Measurements from ENCODE around the gene OGFOD3. TPM values are rescaled to one million over a fixed set of nuclear protein-coding genes. Genes with fewer than 3 reads are reported as not detected.
"Not testable (repeated sequence)": the region's sequence is repeated elsewhere in the genome, so short reads cannot be mapped to it uniquely, and the experiment has no call there.

OGFOD3 gene
- total RNA-seq, 1 donor from 2014 or later: 31.3 TPM

DNA sequence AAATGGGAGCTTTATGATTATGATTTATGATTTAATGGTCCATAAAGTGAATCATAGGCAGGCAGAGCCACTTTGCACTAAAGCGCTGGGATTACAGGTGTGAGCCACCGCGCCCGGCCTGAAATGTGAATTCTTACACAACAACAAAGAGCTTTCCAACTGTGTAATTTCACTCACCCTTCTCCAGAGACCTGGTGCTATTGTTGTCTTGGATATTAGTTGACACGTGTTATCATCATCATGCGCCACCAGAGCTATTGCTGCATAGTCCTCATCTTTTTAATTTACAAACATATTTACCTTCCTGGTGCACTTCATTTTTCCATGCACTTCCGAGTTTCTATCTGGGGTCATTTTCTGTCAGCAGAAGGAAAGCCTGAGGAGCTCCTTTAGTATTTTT is 51.6 kb downstream of the OGFOD3 start:
- intact Hi-C loops (cut with DNase I): no loop called here

DNA sequence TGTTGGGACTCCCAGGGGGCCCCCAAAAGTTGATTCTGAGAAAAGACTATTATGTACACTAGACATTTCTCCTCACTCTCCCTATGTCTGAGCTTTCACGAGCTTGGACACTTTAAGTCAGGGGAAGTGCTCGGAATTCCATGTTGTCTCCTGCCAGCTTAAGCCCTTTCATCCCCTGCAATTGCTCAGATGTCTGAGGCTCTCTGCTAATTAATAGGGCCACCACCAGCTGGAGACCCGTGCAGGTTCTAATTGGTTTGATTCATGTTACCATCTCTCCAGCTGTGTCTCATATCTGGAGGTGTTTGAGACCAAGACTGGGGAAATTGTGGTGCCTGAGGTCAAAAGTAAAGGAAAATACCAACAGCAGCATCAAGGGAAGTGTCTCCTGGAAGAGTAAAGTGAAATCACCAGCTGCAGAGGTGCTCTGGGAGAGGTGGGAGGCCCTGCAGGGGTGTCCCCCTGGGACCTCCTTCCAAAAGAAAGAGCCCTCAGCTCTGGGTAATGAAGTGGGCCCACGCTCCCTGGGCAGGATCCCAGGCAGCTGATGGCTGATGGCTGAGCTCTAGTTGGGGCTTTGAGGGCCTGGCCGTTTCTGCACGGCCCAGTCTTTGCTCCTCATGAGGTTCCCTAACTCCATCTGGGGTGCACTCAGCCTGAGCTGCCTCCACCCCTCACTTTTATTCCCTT is 52.6 kb downstream of the OGFOD3 start:
- DNase-seq (ENCODE audit: low spot score): no peak
- intact Hi-C loops (cut with DNase I): no loop called here

More for the DNA sequence above, 51.6 kb downstream of the OGFOD3 start:
- no peak for DNase-seq (ENCODE audit: low spot score)

DNA sequence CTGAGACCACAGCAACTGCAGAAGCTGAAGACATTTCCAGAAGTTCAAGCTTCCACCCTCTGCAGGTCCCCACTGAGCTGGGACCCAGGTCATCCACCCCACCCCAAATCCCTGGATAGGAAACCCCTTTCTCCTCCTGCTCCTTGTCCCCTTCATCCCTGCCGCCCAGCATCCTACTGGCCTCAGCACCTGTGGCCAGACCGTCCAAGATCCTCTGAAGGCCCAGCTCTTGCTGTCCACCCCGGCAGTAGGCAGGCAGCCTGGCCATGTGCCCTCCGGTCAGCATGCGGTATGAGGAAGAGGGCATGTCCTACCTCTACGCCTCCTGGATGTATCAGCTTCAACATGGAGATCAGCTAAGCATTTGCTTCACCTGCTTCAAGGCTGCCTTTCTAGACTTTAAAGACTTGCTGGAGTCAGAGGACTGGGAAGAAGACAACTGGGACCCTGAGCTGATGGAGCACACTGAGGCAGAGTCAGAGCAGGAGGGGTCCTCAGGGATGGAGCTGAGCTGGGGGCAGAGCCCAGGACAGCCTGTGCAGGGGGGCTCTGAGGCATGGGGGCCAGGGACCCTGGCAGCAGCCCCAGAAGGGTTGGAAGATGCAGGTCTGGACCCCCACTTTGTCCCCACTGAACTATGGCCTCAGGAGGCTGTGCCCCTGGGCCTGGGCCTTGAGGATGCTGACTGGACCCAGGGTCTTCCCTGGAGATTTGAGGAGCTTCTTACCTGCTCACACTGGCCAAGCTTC is 56.3 kb downstream of the OGFOD3 start:
- no peak for DNase-seq (ENCODE audit: low spot score)
- intact Hi-C loops (cut with DNase I): no loop called here

DNA sequence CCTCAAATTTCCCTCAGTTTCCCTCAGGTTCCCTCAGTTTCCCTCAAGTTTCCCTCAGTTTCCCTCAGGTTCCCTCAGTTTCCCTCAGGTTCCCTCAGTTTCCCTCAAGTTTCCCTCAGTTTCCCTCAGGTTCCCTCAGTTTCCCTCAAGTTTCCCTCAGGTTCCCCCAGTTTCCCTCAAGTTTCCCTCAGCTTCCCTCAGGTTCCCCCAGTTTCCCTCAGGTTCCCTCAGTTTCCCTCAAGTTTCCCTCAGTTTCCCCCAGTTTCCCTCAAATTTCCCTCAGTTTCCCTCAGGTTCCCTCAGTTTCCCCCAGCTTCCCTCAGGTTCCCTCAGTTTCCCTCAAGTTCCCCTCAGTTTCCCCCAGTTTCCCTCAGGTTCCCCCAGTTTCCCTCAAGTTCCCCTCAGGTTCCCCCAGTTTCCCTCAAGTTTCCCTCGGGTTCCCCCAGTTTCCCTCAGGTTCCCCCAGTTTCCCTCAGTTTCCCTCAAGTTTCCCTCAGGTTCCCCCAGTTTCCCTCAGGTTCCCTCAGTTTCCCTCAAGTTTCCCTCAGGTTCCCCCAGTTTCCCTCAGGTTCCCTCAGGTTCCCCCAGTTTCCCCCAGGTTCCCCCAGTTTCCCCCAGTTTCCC is 58.8 kb downstream of the OGFOD3 start:
- DNase-seq (ENCODE audit: low spot score); intact Hi-C loops (cut with DNase I): not testable (repeated sequence)

DNA sequence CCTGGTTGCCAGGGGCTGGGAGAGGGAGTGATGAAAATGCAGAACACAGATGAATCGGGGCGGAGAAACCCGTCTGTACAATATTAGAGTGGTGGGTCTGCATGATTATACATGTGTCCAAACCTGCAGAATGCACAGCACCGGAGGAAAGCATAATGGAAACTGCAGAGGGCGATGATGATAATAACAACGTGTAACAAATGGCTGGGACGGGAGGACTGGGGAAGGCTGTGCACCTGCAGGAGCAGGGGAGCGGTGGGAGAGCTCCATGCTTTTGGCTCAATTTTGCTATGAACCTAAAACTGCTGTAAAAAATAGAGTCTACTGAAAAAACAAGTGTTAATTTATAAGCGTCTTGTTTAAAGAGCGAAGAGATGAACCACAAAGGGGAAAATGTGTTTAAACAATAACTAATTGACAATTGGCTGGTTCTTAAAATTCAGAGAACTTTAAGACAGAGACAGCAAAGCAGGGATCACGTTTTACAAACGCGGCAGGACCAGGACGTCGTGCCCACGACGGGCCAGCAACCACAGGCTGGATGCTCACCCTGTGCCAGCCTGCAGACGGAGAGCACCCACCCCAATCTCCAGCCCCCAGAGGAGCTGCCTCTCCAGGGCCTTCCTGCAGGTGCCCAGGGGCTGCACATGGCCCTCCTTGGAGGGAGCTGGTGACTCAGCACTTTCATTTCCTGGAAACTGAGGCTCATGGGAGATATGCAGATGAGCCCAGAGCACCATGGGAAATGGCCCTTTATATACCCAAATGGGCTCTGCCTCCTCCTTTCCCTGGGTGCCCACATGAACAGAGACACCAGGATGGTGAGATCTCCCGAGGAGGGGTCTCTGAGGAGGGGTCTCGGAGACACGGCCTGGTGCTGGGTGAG is 59.7 kb downstream of the OGFOD3 start, which contains the start of gene TEX19:
Gene TEX19 (plus strand): TSS at position 783 of the 886 bp plus-strand sequence. CDS start 2,904 bp downstream, outside the sequence.
- intact Hi-C loops (cut with DNase I): no loop called here
- no peak for DNase-seq (ENCODE audit: low spot score)

DNA sequence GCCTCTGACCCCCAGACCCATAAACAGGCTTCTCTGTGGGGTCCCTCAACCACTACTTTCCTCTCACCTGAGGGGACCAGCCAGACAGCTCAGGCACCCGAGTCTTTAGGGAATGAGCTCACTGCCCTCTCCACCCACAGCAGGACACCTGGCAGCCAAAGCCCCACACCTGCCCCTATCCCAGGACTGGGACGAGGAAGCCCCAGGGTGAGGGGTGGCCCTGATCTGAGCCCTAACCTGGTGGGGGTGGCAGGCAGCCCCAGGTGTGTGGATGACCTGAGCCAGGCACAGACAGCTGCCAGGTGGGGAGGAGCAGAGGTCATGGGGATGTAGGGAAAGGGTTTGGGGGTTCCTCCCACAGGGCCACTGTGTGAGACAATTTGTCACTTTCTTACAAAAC is 61.0 kb downstream of the OGFOD3 start:
- DNase-seq (ENCODE audit: low spot score): no peak
- intact Hi-C loops (cut with DNase I): no loop called here

DNA sequence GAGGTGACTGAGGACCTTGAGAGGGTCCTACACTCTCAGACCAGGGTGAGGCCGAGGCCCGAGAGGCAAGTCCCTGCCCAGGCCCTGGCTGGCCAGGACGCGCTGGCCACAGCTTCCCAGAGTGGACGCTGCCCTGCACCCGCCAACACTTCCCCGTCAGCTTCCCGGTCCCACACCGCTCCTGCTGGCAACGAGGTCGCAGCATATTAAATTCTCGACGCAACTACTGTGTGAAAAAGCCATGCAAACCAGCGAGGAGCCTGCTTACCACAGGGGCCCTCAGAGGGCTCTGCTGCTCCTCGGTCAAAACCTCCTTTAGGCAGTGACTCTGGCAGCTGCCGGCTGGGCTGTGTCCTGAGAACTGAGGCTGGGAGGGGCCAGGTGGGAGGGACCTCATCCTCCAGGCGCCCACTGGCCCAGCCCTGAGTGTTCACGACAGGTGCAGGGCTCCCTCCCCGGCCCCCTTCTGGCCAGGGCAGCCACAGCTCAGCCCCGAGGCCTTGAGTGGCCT is 61.5 kb downstream of the OGFOD3 start:
- intact Hi-C loops (cut with DNase I): no loop called here
- DNase-seq (ENCODE audit: low spot score): no peak

DNA sequence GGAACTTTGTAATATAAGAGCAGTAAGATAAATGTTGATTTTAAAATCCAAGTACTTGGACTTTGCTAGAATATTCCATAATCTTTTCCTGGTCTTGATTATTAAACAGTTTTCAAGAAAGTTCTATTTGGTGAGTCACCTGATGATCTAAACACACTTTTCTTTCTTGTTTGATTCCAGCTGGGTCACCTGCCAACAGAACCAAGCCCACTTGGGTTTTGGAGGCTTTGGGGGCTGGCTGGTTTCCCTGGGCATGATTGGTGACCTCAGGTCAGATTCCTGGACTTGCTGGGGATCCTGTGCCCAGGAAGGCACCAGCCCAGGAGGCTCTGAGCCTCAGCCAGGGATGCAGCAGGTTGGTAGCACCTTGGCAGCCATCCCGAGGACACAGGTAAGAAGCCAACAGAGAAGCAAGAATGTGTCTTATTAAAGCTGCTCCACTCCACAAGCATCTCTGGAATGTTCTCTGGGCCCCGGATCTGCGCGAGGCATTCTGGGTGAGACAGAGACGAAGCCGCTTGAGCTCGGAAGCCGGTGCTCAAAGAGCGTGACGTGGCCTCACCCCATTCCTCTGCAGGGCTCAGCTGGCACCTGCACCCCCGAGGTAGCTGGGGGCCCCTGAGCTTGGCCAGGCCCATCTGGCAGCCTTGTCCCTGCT is 62.5 kb downstream of the OGFOD3 start:
- DNase-seq (ENCODE audit: low spot score): no peak
- intact Hi-C loops (cut with DNase I): no loop called here

DNA sequence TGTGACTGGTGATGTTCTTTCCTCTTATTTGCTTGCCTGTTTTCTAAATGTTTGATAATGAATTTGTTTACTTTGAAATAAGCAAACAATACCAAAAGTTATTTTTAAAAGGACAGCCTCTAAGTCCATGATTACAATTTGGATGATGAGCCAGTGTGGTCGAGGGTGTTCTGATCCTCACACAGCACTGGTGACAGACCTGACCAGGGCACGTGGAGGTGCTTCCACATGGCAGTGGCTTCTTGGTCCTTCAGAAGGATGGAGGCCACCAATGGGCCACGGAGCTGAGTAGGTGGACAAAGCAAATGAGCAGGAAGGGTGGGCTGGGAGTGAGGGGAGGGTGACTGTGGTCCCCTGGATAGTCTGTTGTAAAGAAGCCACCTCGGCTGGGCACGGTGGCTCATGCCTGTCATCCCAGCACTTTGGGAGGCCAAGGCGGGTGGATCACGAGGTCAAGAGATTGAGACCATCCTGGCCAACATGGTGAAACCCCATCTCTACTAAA is 63.5 kb downstream of the OGFOD3 start:
- DNase-seq (ENCODE audit: low spot score): no peak
- intact Hi-C loops (cut with DNase I): loop anchor here (5.0 kb wide), 1 partner anchor 422 kb away; no protein-coding TSS in a partner anchor

DNA sequence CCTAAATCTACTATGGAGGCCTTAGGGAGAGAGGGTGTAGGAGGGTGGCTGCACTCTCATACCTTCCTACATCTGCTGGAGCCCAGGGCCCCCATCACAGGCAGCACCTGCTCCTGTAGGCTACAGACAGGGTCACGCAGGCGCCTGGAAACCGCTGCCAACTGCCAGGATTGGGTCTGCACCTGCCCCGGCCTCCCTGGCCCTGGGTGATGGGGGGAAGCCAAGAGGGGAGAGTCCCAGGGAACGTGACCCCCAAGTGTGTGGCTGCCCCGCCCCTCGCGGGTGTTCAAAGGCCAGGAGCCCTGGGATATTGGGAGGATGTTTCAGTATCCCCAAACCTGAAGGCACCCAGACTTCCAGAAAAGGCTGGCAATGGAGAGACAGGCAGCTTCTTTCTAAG is 64.9 kb downstream of the OGFOD3 start:
- intact Hi-C loops (cut with DNase I): loop anchor here (5.0 kb wide), 1 partner anchor 424 kb away; no protein-coding TSS in a partner anchor
- no peak for DNase-seq (ENCODE audit: low spot score)

DNA sequence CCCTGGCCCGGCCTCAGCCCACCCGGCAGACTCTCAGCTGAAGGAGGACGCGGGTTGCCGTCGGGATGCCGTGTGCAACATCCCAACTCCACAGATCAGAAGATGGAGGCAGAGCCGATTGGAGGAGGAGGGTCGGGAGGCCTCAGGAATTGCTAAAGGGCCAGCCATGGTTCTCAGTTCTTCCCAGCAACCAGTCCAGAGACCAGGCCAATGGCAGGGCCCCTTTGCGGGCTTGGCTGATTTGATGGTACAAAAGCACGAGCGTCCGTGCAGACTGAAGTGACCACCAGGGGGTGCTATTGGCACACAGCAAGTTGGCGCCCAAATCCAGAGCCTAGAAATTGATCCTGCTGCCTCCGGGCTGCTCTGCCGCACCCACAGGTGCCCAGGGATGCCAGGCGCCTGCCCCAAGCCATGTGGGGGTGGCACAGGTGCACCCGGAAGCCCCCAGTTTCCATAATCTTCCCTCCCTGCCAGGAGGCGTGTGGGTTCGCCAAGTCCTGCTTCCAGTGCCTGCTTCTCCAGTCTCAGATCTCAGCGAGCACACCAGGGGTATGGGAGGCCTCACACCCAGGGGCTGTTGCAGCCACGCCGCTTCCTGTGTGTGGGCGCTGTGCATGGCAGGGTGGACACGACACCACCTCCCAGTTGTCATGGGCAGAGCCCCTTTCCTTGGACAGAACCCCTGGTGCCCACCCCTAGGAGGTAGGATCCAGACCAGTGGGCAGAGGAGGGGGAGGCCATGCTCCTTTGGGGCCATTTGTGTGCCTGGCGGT is 66.5 kb downstream of the OGFOD3 start:
- intact Hi-C loops (cut with DNase I): loop anchor here (1.0 to 5.0 kb wide), 3 partner anchors 62 to 425 kb away; no protein-coding TSS in a partner anchor
- DNase-seq (ENCODE audit: low spot score): peak; percentile 90

DNA sequence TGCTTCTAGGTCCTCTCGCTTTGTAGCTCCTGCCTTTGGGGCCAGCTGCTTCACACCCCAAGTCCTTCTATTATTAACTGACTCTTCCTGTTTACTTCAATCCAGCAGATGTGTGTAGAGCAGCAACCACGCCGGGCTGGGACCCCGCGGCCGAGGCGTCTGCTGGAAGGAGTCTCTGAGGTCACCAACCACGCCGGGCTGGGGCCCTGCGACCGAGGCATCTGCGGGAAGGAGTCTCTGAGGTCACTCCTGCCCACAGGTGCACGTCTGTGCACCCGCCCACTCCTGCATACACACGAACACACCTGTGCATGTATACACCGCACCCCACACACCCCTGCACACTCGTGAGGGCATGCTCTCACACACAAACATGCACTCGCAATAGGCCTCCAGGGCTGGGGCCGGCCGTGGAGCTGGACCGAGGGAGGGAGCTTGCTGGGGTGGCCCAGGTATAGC is 67.1 kb downstream of the OGFOD3 start:
- DNase-seq (ENCODE audit: low spot score): no peak
- intact Hi-C loops (cut with DNase I): loop anchor here (1.0 to 5.0 kb wide), 3 partner anchors 63 to 426 kb away; no protein-coding TSS in a partner anchor

DNA sequence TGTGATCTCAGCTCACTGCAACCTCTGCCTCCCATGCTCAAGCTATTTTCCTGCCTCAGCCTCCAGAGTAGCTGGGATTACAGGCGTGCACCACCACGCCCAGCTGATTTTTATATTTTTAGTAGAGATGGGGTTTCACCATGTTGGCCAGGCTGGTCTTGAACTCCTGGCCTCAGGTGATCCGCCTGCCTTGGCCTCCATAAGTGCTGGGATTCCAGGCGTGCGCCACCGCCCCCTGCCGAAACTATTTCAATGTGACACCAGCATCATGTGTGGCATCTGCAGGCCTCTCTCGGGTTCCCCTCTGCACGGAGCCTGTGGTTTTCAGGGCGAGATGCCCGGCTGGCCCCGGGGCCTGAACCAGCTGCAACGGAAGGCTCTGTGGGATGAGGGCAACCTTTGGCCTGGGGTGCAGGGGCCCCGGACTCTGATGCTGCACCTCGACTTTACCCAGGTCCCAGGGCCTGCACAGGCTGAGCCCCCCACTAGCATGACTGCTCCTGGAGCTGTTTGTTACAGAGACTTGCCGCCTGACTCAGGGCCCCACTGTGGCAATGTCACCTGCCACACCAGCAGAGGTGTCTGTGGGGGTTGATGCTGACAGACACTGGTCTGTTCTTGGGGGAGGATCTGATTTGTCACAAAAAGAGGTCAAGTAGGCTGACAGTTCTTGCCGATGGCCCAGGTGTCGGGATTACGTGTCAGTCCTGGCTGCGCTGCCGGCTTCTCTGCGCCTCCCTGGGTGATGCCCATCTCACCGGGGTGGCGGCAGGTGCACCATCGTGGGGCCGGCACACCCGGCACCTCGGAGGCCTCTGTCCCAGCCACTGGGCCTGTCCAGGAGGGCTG is 68.0 kb downstream of the OGFOD3 start:
- intact Hi-C loops (cut with DNase I): loop anchor here (1.0 to 5.0 kb wide), 3 partner anchors 64 to 427 kb away; no protein-coding TSS in a partner anchor
- no peak for DNase-seq (ENCODE audit: low spot score)

DNA sequence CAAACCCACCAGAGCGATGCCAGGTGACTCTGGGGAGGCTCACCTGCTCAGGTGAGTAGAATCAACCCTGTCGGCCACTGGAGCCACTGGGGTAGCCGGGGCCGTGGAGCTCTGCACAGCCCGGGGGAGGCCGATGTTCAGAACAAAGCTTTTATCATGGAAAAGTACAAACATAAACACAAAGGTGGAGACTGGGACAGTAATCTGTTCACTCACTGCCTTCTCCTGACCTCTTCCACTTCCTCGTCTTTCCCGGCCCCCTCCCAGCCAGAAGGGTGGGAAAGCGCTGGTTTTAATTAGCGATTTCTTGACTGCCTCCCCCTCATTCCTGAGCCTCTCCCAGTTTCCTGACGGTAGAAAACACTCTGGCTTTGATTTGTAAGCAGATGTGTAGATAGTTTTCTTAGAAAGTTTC is 69.1 kb downstream of the OGFOD3 start:
- DNase-seq (ENCODE audit: low spot score): no peak
- intact Hi-C loops (cut with DNase I): no loop called here

DNA sequence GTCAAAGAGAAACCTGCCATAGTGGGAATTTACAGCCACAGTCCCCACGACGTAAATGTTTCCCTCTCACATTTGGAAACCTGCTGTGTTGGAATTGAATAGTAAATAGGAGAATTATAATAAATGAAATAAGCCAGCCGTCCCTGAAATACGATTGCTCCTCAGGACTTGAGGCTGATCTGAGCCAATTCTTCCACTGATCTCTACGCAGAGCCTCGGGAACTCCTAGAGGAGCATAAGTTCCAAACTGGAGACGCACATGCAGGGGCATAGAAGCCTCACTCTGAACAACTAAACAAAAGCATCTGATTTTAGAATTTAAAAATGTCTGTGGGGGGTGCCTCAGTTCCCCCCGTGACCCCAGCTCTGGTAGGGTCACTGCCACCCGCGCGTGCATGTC is 69.5 kb downstream of the OGFOD3 start:
- no peak for DNase-seq (ENCODE audit: low spot score)
- intact Hi-C loops (cut with DNase I): no loop called here

DNA sequence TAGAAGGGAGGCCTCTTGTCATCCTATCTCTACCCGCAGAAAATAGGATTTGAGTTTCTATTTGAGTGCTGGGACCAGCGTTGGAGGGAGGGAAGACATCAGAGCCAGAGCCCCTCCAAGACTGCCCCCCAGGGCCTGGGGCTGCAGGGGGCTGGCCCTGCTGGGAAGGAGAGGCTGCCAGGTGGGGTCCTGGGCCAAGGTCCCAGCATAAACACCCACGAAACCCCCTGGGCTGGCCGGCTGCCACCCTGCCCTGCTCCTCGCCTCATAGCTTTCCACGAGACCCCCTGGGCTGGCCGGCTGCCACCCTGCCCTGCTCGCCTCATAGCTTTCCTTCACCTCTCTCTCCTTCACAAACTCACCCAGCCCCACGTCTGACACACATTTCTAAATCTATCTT is 70.0 kb downstream of the OGFOD3 start:
- no peak for DNase-seq (ENCODE audit: low spot score)
- intact Hi-C loops (cut with DNase I): no loop called here

DNA sequence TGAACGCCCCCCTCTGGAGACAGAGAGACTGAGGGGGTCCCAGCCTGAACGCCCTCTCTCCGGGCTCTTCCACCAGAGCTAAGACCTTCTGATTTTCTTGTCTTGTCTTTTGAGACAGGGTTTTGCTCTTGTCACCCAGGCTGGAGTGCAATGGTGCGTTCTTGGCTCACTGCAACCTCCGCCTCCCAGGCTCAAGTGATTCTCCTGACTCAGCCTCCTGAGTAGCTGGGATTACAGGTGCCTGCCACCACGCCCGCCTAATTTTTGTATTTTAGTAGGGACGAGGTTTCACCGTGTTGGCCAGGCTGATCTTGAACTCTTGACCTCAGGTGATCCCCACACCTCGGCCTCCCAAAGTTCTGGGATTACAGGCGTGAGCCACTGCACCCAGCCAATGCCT is 70.4 kb downstream of the OGFOD3 start:
- intact Hi-C loops (cut with DNase I); DNase-seq (ENCODE audit: low spot score): not testable (repeated sequence)

Data from cardiac septum (tissue), 1 donor.